NCI-H1417 (cell line): ENCODE measurements around the gene ZNF664.
A peak's percentile ranks its signal among the peaks of the same experiment; 100 is the strongest.

Experiments used
- DNase-seq, 3 experiments: peaks; one replicate each; lab custom pipeline; 2025; lab: John Stamatoyannopoulos, UW

ZNF664 gene

DNA sequence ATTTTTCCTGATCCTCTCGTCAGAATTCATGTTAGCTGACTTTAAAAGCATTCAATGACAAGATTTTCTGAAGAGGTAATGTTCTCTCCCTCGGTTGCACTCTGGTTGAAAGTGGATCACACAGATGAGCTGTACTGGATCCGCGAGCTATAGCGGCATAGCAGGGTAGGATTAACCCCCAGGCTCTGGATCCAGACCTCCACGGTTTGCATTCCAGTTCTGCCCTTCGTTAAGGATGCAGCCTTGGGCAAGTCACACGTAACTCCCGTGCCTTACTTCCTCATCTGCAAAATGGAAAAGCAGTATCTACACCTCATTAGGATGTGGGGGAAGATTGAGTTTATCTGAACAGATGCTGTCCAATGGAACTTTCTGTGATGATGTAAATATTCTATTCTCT, 14.1 kb upstream of the ZNF664 start:
- DNase-seq, result no peak

DNA sequence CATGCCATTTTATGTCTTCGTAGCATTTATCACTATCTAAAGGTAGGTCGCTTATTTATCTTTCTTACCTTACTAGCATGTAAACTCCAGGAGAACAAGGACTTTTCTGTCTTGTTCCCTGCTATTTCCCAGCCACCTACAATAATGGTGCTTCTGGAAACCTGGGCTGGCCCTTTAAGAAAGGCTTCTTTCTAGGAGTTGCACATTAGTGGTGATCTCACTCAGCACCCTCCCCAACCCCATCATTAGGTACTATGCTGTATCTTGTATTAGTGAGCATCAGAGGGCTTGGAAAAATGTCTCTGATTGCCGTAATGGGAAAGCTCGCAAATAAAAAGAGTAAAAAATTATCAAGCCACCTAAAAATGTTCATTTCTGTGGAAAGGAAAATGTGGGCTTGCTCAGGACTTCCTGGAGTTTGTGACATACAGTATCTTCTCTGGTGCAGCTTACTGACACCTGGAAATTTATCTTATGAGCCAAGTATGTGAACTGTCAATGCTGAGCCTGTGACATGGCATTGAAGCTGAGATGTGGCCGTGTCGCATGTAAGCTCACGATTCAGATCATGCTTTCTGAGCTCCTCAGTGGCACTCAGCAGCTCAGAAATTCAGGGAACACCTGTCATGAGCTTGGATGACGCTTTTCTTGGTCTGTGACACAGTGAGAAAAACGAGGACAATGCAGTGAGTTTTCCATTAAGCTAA, 12.8 kb upstream of the ZNF664 start:
- DNase-seq, result no peak

DNA sequence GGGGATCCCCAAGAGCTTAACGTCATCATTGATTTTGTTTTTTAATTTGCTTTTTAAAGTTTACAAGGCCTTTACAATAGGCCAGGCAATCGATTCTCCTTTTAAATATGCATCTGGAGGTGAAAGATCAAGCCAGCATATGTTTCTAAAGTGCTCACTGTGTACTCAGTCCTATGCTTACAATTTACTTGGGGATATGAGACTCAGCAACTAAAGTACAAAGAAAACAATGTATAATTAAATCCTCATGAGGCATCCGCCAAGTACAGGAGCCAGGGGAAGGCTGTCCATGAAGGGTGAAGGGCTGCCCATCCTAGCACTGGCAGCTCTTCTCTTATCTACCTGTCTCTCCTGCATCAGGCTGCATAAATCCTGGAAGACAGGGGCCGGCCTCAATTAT, 12.2 kb upstream of the ZNF664 start:
- DNase-seq, result no peak

DNA sequence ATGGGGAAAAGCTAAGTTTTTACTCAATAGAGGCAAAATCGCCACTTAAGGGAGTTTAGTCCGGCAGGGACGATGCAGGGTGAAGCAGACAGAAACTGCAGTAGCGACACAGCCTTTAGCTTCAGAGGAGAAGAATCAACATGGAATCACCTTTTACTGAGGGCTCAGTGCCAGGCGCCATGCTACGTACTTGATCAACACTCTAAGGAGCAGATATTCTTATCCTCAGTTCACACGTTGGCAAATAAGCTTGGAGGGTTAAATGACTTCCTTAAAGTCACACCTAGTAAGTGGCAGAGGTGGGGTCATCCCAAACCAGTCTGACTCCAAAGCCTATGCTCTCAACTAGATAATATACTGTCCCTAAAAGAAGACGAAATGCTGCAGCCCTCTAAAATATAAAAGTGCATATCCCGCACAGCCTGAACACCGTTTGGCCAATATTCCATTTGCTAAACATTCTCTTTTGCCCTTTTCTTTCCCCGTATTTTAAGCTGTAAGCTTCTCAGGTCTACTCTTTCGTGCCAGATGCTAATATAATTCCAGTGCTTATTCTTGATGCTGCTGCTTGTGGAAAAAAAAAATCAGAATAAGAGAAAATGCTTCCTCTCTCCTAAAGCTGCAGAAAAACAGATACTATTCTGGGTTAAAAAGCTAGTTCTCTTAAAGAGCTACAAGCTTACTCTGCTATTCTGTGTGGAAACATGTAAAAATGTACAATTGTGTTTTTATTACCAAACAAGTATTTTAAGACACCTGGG, 11.2 kb upstream of the ZNF664 start:
- DNase-seq, result no peak

DNA sequence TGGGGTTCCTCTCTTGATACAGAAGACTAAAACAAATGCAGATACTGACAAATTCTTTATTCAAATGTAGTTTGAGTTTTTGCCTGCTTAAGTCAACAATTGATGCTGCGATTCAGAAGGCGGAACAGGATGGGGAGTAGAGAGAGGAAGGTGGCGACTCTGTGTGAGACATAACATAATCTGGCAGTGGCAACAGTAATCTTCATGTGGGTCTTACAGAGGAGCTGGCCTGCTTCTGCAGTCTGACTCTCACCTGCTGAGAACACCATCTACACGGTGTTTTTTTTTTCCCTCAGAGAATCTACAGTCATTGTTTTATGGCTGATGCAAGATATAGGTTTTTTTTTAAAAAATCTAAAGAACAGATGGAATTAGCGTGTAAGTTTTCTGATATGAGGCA, 10.5 kb upstream of the ZNF664 start:
- DNase-seq, result no peak

DNA sequence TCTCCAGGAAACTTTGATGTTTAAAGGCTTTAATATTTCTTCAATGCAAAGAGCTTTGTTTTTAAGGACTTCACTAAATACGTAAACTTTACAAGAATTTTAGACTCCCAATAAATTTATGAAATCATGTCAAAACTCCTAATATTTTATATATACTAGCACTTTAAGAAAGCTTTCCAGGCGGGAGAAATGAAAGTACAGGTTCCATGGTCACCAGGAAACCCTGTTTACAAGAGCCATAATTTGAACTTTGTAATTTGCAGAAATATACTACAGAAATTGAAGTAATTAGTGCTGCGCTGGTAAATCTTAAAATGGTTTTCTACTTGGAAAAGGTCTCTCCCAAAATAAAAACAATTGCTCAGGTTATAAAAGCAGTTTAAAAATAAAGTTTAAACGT, 9.2 kb upstream of the ZNF664 start:
- DNase-seq, result no peak

DNA sequence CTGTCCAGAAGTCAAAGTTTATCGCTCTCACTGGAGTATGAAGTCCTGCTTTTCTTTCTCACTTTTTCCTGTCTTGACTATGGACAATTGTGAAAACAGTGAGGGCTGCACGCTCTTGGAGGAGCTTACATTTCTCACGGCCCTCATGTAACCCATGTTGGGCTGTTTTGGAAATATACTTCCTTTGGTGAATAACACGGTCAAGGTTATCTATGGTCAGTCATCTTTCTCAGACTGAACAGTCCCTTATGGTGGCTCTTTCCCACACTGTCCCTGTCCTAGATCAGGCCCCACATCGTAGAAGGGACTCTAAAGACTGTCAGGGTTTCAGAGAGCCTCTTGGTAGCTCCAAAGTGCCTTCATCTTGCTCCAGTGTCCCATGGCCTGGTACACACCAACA, 7.6 kb upstream of the ZNF664 start:
- no peak for DNase-seq

DNA sequence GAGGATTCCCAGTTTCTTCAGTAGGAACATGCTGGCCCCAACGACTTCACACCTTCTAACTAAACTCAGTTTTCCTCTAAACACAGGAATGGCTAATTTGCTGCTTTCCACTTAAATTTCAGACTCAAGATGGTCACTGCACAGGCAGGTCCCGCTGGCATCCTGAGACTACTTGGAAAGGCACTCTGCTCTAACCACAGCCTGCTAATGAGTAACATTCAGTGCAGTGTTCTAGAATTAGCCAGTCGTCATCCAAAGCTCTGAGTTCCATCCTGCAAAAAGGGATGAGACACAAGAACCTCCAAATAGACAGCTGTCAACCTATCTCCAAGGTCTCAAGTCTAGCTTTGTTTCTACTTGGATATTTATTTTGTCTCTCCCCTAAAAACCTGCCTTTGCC, 6.4 kb upstream of the ZNF664 start:
- no peak for DNase-seq

DNA sequence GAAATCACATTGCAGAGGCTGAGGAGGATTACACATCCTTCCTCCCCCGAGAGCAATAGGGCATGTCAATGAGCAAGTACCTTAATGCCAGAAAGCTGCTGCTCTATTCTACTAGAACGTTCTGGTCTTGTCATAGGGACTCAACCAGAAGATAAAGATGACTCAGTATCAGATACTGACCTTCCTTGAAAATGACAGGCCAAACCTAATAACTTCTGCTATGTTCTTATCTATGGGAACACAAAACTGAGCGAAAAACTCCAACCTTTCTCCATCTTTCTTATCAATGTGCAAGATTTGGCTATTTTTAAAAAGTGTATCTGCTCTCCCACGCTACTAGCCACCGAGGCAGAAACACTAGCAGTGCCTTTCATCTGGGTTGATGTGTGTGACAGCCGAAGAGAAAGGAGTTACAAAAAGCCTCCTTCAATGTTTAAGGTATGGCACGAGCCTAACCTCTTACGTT, 5.9 kb upstream of the ZNF664 start:
- no peak for DNase-seq

DNA sequence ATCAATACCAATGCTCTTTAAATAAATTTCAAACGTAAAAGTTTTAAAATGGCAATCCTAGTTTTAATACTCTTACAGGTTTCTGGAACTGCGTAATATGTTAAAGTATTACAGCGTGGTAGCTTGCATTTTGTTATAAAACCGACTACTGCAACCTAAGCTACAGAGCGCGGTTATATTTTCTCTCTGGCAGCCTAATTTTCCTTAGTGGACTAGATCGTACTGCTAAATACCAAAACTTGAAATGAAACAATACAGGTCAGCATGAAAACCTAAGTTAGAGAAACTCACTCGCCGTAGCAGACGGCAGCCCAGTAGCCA, 1.6 kb upstream of the ZNF664 start:
- DNase-seq, result no peak

DNA sequence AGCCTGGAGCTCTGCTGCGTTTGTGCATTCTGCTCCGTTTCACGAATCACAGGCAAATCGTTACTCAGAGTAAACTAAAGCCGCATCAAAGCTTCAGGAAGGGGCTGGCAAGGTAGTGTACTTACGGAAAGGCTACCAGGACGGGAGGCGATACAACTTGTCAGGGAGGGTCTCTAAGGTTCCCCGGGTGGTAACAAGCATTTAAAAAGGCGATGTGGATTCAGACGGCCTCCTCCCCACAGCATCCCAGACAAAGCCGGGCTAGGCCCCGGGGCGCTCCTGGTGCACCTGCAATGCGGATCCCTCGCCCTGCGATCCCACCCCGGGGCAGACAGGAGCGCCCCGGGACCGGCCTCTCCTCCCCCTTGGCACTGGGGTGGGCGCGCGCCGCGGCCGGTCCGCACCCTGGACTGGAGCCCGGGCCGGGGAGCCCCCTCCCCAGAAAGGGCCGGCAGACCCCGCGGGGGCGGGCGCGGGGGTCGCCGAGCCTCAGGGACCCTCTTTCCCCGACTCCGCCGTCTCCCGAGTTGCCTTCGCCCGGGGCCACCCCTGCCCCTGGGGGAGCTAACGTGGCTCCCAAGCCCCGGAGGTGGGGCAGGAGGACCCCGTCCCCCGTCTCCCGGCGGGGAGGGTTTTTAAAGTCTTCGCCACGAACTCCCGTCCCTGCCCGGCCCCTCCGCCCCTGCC, 1.1 kb upstream of the ZNF664 start:
- DNase-seq, result peak; percentile 48 to 80 (median 70)

DNA sequence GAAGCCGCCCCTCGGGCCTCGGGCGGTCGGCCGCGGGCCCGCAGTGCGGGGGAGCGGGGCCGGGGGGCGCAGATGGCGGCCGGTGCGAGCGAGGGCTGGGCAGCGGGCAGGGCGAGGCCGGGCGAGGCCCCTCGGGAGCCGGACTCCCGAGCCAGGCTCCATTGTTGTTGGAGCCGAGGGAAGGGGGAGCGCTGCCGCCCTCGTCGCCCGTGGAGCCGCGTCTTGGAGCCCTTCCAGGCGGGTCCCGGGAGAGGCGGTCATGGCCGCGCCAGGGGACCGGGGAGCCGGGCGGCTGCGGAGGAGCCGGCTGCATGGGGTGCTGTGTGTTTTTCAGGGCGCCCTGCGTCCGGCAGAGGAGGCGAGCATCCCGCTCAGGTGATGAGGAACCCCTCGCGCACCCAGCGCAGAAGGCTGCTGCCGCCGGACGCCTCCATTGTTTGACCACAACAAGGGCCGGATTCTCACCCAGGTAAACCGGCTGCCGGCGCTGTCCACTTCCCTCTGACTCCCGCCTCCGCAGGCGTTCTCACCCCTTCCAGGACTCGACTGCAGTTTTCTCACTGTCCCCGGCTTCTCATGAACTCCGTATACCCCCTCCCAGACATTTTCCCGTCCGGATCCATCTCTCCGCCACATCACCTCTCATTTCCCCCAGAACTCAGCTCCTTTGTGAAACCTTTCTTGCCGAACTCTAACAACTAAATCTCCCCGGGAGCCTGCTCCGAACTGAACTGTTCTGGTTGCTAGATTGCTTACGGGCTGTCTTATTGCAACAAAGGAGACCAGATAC, 732 bp downstream of the ZNF664 start:
- peak; percentile 48 to 83 (median 81) for DNase-seq

DNA sequence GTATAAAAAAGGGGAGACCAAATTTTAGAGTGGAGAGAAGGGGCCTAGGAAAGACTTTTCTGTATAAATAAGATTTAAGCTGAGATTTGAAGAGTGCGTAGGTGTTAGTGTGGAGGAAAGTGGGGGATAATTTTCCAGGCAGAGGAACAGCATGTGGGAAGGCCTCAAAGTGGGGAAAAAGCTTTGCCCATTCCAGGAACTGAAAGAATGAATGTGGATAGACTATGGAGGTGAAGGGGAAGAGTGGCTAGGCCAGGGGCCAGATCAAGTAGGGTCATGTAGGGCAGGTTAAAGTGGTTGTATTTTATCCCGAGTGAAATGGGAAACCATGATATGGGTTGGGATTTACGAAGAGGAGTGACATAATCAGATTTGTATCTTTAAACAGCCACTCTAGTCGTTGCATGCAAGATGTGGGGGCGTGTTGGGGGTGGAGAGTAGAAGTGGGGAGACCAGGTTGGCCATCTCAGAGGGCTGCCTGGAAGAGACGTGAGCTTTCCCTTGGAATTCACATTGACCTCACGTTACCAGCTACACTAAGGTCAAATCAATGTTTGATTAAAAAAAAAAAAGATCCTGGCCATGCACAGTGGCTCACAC, 3.3 kb downstream of the ZNF664 start:
- no peak for DNase-seq

DNA sequence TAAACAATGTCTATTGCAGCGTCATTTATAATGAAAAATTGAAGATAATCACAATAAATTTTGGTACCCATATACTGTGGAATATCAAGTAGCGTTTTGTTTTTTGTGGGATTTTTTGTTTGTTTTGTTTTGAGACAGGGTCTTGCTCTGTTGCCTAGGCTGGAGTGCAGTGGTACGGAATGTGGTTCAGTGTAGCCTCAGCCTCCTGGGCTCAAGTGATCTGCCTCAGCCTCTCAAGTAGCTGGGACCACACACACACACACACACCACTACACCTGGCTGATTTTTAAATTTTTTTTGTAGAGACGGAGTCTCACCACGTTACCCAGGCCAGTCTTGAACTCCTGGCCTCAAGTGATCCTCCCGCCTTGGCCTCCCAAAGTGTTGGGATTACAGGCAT, 6.6 kb downstream of the ZNF664 start:
- DNase-seq, result no peak

DNA sequence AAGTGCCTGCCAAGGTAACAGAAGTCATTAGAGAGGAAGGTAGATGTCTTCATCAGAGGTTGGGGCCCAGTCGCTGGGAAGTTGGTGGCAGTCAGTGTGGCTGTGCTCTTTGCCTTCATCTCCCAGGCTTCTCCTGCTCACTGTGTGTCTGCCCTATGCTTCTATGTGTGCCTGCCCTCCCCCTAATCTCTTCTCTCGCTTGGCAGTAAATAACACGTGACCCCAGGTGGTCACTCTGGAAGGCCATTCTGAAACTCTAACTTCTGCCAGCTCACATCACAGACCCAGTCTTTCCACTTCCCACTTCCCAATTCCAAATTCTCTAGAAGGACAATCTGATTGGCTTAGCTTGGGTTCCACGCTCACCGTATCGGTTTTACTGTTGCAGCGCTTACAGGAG, 9.3 kb downstream of the ZNF664 start:
- no peak for DNase-seq

DNA sequence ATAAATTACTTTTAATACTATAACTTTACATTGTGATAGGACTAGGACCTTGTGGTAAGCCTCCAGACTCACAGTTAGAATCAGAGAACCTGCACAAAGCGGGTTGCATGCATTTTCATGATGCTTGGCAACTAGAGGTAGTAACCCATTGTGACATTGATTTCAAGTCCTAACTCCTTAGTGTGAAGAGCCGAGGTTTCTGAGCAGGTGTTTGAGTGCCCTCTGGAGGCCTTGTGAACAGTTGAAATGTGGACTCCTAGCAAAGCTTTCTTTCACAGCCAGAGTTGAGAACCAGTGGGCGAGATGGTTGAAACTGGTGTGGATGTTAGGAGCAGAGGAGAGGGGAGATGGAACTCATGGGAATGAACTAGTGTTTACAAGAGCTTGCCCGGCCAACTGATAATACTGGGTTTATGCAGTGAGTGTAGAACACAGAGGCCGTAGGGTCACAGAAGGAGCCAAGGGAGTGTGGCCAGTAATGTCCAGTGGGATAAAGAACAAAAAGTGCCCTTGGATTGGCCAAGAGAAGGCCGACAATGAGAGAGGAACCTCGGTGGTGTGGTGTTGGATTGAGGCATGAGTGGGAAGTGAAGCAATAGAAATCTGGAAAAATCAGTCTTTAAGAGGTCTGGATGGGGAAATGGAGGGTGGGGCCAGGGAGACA, 10.9 kb downstream of the ZNF664 start:
- peak; percentile 44 to 75 (median 62) for DNase-seq

DNA sequence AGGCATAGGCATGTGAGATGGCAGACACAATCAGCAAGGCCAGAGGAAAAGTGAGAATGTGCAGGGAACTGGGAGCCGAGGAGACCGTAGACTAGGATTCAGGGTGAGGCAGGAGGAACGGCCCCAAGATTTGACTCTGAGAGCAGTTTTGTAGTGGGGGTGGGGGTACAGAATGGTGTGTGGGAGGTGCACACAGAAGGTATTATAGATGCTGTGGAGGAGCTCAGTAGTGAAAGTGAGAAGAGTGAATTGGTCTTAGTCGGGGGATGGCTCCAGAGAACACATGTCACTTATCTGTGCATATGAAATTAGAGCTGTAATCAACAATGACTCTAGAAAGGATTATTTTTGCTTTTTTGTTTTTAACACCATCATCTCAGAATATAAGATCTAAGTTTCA, 11.9 kb downstream of the ZNF664 start:
- no peak for DNase-seq

DNA sequence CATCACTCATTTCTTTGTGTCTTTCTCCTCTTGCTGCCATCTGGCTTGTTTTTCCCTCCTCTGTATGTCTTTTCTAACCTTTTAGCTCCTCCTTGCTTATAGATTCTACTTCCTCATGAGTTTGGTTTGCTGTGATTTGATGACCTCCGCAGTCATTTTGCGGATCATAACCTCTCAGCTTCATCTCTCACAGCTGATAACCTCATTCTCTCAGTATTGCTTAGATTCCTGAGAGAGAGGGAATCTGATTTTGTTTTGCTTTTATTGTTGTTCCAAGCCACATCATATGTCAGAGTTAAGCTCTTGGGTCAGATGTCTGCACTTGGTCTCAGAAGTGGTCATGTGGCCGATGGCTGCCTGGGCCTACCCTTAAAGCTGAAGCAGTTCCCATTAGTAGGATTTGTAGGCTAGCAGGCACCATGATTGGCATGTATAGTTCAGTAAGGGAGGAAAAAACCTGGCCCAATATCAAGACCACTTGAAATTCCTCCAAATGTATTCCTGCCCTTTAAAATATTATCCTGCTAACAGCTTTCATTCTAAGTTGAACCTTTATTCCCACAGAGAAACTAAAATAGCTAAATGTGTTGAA, 13.5 kb downstream of the ZNF664 start:
- DNase-seq, result no peak

DNA sequence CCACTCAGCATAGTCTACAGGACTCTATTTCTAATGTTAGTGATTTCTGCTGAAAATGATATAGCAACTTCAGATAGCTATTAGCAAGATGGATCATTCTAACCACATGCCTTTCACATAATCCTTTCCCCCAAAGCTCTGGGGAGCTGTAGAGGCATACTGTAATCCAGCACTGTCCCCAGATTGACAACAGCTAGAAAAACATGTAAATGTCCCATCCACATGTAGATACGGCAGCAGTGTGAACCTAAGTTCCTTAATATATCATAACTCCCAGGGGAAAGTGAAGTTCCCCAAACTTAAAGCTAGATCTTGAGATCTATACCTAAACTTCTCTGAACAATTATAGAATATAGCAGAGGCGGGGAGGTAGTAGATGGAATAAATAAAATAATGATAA, 14.0 kb downstream of the ZNF664 start:
- no peak for DNase-seq

DNA sequence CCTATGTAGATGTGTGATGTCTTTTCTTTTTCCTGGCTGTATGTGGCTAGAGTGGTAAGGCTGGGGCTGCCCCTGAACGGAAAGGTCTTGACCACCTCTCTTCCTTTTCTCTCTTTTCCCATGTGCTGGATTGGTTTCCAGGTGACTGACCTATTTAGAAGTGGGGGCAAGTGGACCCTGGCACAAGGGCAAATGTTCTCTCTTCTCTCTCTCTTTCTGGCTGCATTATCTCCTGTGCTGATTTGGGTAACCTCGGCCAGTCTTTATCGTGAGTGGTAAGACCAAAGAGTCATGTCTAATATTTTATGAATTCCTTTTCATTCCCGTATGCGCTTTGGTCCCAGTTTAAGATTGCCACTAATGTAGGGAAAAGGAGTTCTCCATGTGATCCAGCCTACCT, 16.2 kb downstream of the ZNF664 start:
- DNase-seq, result no peak

DNA sequence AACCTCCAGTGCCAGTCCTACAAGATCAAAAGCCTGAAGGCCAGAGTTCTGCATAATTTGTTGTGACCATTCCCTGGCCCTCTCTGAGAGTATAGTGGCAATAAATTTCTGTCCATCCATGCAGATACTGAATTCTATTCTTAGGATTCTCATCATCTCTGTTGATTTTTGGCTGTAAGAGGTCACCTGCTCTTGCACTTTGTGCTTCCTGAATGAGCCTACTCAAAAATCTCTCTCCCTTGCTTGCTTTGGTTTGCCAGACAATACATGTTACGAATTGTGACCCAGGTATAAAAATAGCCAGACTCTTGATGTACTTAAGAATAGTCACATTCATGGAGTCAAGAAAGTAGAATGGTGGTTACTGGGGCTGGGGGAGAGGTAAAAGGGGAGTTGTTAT, 16.7 kb downstream of the ZNF664 start:
- DNase-seq, result no peak
